CD4-positive, alpha-beta T cell treated with Interleukin-4 for 1 hour (primary cell): ENCODE measurements around the gene CLCN7.

ENCODE experiments used
- DNase-seq, 2 donors: peaks; one replicate each; pipeline ENCODE4 v3.0.0-alpha.2; 2020 to 2022

CLCN7 gene

GRCh38 chr16:1395444-1396031 is 79.3 kb downstream of the CLCN7 start:
- no peak for DNase-seq
